NB4 (cell line): ENCODE results near the gene AKT1.

Experiments
- DNase-seq: peaks from one replicate; pipeline ENCODE4 v3.0.0; 2010; ENCODE audit warnings: low read depth
- H3K4me3 ChIP-seq: one replicate; pipeline ENCODE4 v1.5.1; 2011; ENCODE audit warnings: mild to moderate bottlenecking, low read depth, low read length, moderate library complexity
- CTCF ChIP-seq: IDR thresholded peaks from one replicate; pipeline ENCODE4 v1.5.1; 2012; ENCODE audit warnings: low read depth, low read length
- MAX ChIP-seq: IDR thresholded peaks from 2 replicates; pipeline ENCODE4 v1.6.1; 2011; ENCODE audit warnings: low read depth, low read length
- MYC ChIP-seq: IDR thresholded peaks from 2 replicates; pipeline ENCODE4 v1.6.1; 2011; ENCODE audit warnings: low read depth, low read length
- POLR2A ChIP-seq: IDR thresholded peaks from 2 replicates; pipeline ENCODE4 v1.6.1; 2011; ENCODE audit warnings: mild to moderate bottlenecking; ENCODE audit not compliant: insufficient read length; ENCODE audit errors: extremely low read depth

The AKT1 gene

GRCh38 chr14:104741803-104742251 is 53.7 kb downstream of the AKT1 start:
- no peak for DNase-seq
- no peak overlapping the region for H3K4me3 ChIP-seq
- TF ChIP-seq CTCF = no peak
- no peak for TF ChIP-seq MYC
- no peak for TF ChIP-seq MAX
- TF ChIP-seq POLR2A = no peak

GRCh38 chr14:104741108-104741802 is 54.3 kb downstream of the AKT1 start:
- DNase-seq = no peak
- TF ChIP-seq CTCF = no peak
- TF ChIP-seq MYC = no peak
- TF ChIP-seq POLR2A = no peak
- TF ChIP-seq MAX = no peak
- H3K4me3 ChIP-seq = no peak overlapping the region

GRCh38 chr14:104739546-104740516 is 55.7 kb downstream of the AKT1 start:
- no peak overlapping the region for H3K4me3 ChIP-seq
- no peak for DNase-seq
- TF ChIP-seq POLR2A = no peak
- TF ChIP-seq CTCF = no peak
- no peak for TF ChIP-seq MAX
- no peak for TF ChIP-seq MYC

- no peak for TF ChIP-seq MYC
- no peak for TF ChIP-seq POLR2A
- H3K4me3 ChIP-seq = no peak overlapping the region
- DNase-seq = no peak
These were observed 56.5 kb downstream of the AKT1 start for GRCh38 chr14:104739026-104739425.

GRCh38 chr14:104738375-104739019 is 57.1 kb downstream of the AKT1 start:
- TF ChIP-seq CTCF (no peak), MAX (no peak), POLR2A (no peak), MYC (no peak)
- no peak for DNase-seq
- no peak overlapping the region for H3K4me3 ChIP-seq
